Central memory CD8-positive, alpha-beta T cell (primary cell): ENCODE results near the gene EN2.

ENCODE experiments used
- ATAC-seq: fragments of 150-1000 bp; cut with Tn5 transposase; replicated peaks from 2 replicates; pipeline ENCODE4 v1.10.0; 2022; ENCODE audit warnings: mild to moderate bottlenecking, moderate FRiP score, moderate number of reproducible peaks; ENCODE audit not compliant: poor library complexity, severe bottlenecking; ENCODE audit errors: extremely low read depth
- DNase-seq, 2 donors: peaks; one replicate each; pipeline ENCODE4 v3.0.0; 2021; ENCODE audit warnings: low spot score in 2 of 2
- H3K27ac Mint-ChIP-seq: one replicate; pipeline ENCODE4 v1.8.0; 2022; ENCODE audit warnings: low read depth, mild to moderate bottlenecking, moderate library complexity, mixed read lengths
- H3K27me3 Mint-ChIP-seq: one replicate; pipeline ENCODE4 v1.8.0; 2022; ENCODE audit warnings: mixed read lengths
- H3K36me3 Mint-ChIP-seq: one replicate; pipeline ENCODE4 v1.8.0; 2022; ENCODE audit warnings: mild to moderate bottlenecking, moderate library complexity, mixed read lengths; ENCODE audit not compliant: insufficient read depth
- H3K4me1 Mint-ChIP-seq: one replicate; pipeline ENCODE4 v1.8.0; 2022; ENCODE audit warnings: mixed read lengths
- H3K4me3 Mint-ChIP-seq: one replicate; pipeline ENCODE4 v1.8.0; 2022; ENCODE audit warnings: mild to moderate bottlenecking, moderate library complexity, mixed read lengths
- H3K9me3 Mint-ChIP-seq: one replicate; pipeline ENCODE4 v1.8.0; 2022; ENCODE audit warnings: mixed read lengths

Gene EN2

GRCh38 chr7:155455776-155456737 is 1.9 kb upstream of the EN2 start:
- H3K36me3 Mint-ChIP-seq = peaks cover 9% of the 10 kb centered on the region
- ATAC-seq (no peak), DNase-seq (no peak)
- peaks cover 75% of the 10 kb centered on the region for H3K27me3 Mint-ChIP-seq
- peaks cover 28% of the 10 kb centered on the region for H3K4me1 Mint-ChIP-seq
- peak overlapping the region; percentile 74 for H3K4me3 Mint-ChIP-seq
- no peak overlapping the region for H3K27ac Mint-ChIP-seq
- H3K9me3 Mint-ChIP-seq = no peaks in the 10 kb centered on the region

- H3K36me3 Mint-ChIP-seq = peaks cover 9% of the 10 kb centered on the region
- peak overlapping the region; percentile 74 for H3K4me3 Mint-ChIP-seq
- H3K9me3 Mint-ChIP-seq = no peaks in the 10 kb centered on the region
- DNase-seq (no peak), ATAC-seq (no peak)
- peaks cover 28% of the 10 kb centered on the region for H3K4me1 Mint-ChIP-seq
- peaks cover 75% of the 10 kb centered on the region for H3K27me3 Mint-ChIP-seq
- H3K27ac Mint-ChIP-seq = no peak overlapping the region
Observed at GRCh38 chr7:155456738-155457543, 988 bp upstream of the EN2 start.

- peaks cover 75% of the 10 kb centered on the region for H3K27me3 Mint-ChIP-seq
- H3K27ac Mint-ChIP-seq = no peak overlapping the region
- ATAC-seq (no peak), DNase-seq (no peak)
- H3K4me1 Mint-ChIP-seq = peaks cover 28% of the 10 kb centered on the region
- no peaks in the 10 kb centered on the region for H3K9me3 Mint-ChIP-seq
- peak overlapping the region; percentile 50 for H3K4me3 Mint-ChIP-seq
- peaks cover 9% of the 10 kb centered on the region for H3K36me3 Mint-ChIP-seq
Observed at GRCh38 chr7:155457544-155458110, 302 bp upstream of the EN2 start.

- peak overlapping the region; percentile 65 for H3K4me3 Mint-ChIP-seq
- peaks cover 81% of the 10 kb centered on the region for H3K27me3 Mint-ChIP-seq
- no peak for ATAC-seq
- H3K27ac Mint-ChIP-seq = no peak overlapping the region
- peaks cover 28% of the 10 kb centered on the region for H3K4me1 Mint-ChIP-seq
- peaks cover 9% of the 10 kb centered on the region for H3K36me3 Mint-ChIP-seq
- no peak for DNase-seq
- no peaks in the 10 kb centered on the region for H3K9me3 Mint-ChIP-seq
Observed at GRCh38 chr7:155458878-155459699, 1.2 kb downstream of the EN2 start.

GRCh38 chr7:155459700-155460461 is 2.0 kb downstream of the EN2 start:
- peak overlapping the region; percentile 65 for H3K4me3 Mint-ChIP-seq

GRCh38 chr7:155460926-155461613 is 3.1 kb downstream of the EN2 start:
- Mint-ChIP-seq H3K36me3 (peaks cover 8% of the 10 kb centered on the region), H3K9me3 (no peaks in the 10 kb centered on the region), H3K27me3 (peaks cover 84% of the 10 kb centered on the region), H3K27ac (no peak overlapping the region), H3K4me1 (peaks cover 18% of the 10 kb centered on the region), H3K4me3 (no peak overlapping the region)
- DNase-seq (no peak), ATAC-seq (no peak)

More at GRCh38 chr7:155459700-155460461, 2.0 kb downstream of the EN2 start:
- peaks cover 8% of the 10 kb centered on the region for H3K36me3 Mint-ChIP-seq
- H3K4me1 Mint-ChIP-seq = peaks cover 24% of the 10 kb centered on the region
- DNase-seq = no peak
- ATAC-seq = no peak
- H3K9me3 Mint-ChIP-seq = no peaks in the 10 kb centered on the region
- no peak overlapping the region for H3K27ac Mint-ChIP-seq
- peaks cover 84% of the 10 kb centered on the region for H3K27me3 Mint-ChIP-seq

GRCh38 chr7:155461631-155462030 is 3.7 kb downstream of the EN2 start:
- Mint-ChIP-seq H3K27ac (no peak overlapping the region), H3K9me3 (no peaks in the 10 kb centered on the region), H3K27me3 (peaks cover 84% of the 10 kb centered on the region), H3K4me1 (peaks cover 13% of the 10 kb centered on the region), H3K4me3 (no peak overlapping the region), H3K36me3 (peaks cover 8% of the 10 kb centered on the region)
- DNase-seq (no peak), ATAC-seq (no peak)

- ATAC-seq = no peak
- peaks cover 10% of the 10 kb centered on the region for H3K4me1 Mint-ChIP-seq
- no peak for DNase-seq
- no peak overlapping the region for H3K27ac Mint-ChIP-seq
- no peak overlapping the region for H3K4me3 Mint-ChIP-seq
- no peaks in the 10 kb centered on the region for H3K9me3 Mint-ChIP-seq
- H3K27me3 Mint-ChIP-seq = peaks cover 84% of the 10 kb centered on the region
- H3K36me3 Mint-ChIP-seq = peaks cover 4% of the 10 kb centered on the region
Observed at GRCh38 chr7:155462163-155462735, 4.3 kb downstream of the EN2 start.

GRCh38 chr7:155463114-155463811 is 5.3 kb downstream of the EN2 start:
- Mint-ChIP-seq H3K9me3 (no peaks in the 10 kb centered on the region), H3K4me3 (no peak overlapping the region), H3K27me3 (peaks cover 92% of the 10 kb centered on the region), H3K4me1 (peaks cover 10% of the 10 kb centered on the region), H3K36me3 (peaks cover 3% of the 10 kb centered on the region), H3K27ac (no peak overlapping the region)
- no peak for ATAC-seq
- no peak for DNase-seq

- H3K9me3 Mint-ChIP-seq = no peaks in the 10 kb centered on the region
- peaks cover 98% of the 10 kb centered on the region for H3K27me3 Mint-ChIP-seq
- H3K27ac Mint-ChIP-seq = no peak overlapping the region
- H3K36me3 Mint-ChIP-seq = peaks cover 2% of the 10 kb centered on the region
- peaks cover 9% of the 10 kb centered on the region for H3K4me1 Mint-ChIP-seq
- ATAC-seq (no peak), DNase-seq (no peak)
- no peak overlapping the region for H3K4me3 Mint-ChIP-seq
Observed at GRCh38 chr7:155464183-155464582, 6.3 kb downstream of the EN2 start.
